ENCODE data around the gene AADACL4.

AADACL4 gene

GRCh38 chr1:12610941-12611340, 32.9 kb upstream of the AADACL4 start:
- DNase-seq (ENCODE audit: low read depth in 2 of 2): no peak

GRCh38 chr1:12613180-12613579, 30.7 kb upstream of the AADACL4 start:
- DNase-seq (ENCODE audit: low read depth in 2 of 2): no peak

- no peak for DNase-seq (ENCODE audit: low read depth in 2 of 2)
These were observed 29.3 kb upstream of the AADACL4 start for GRCh38 chr1:12614402-12615158.

- DNase-seq (ENCODE audit: low read depth in 2 of 2): no peak
These were observed 28.6 kb upstream of the AADACL4 start for GRCh38 chr1:12615159-12615864.

GRCh38 chr1:12615865-12616708, 27.8 kb upstream of the AADACL4 start:
- DNase-seq (ENCODE audit: low read depth in 2 of 2): no peak

GRCh38 chr1:12616709-12617373, 27.0 kb upstream of the AADACL4 start:
- no peak for DNase-seq (ENCODE audit: low read depth in 2 of 2)

GRCh38 chr1:12617511-12617900, 26.4 kb upstream of the AADACL4 start:
- no peak for DNase-seq (ENCODE audit: low read depth in 2 of 2)

- DNase-seq (ENCODE audit: low read depth in 2 of 2): peak in 1 of 2 donors; percentile 46
These were observed 25.8 kb upstream of the AADACL4 start, which contains the start of gene DHRS3 for GRCh38 chr1:12617901-12618660. Gene DHRS3 (minus strand): TSS chr1:12618210. CDS start chr1:12617348, 862 bp downstream.

- DNase-seq (ENCODE audit: low read depth in 2 of 2): no peak
These were observed 25.3 kb upstream of the AADACL4 start for GRCh38 chr1:12618661-12618964.

- DNase-seq (ENCODE audit: low read depth in 2 of 2): peak in 1 of 2 donors; percentile 39
These were observed 24.7 kb upstream of the AADACL4 start for GRCh38 chr1:12618965-12619791.

GRCh38 chr1:12619792-12620487, 23.9 kb upstream of the AADACL4 start:
- DNase-seq (ENCODE audit: low read depth in 2 of 2): peak in 1 of 2 donors; percentile 42

- no peak for DNase-seq (ENCODE audit: low read depth in 2 of 2)
These were observed 23.4 kb upstream of the AADACL4 start for GRCh38 chr1:12620488-12620865.

GRCh38 chr1:12620931-12621330, 23.0 kb upstream of the AADACL4 start:
- DNase-seq (ENCODE audit: low read depth in 2 of 2): no peak

GRCh38 chr1:12621346-12622335, 22.2 kb upstream of the AADACL4 start:
- DNase-seq (ENCODE audit: low read depth in 2 of 2): no peak

- no peak for DNase-seq (ENCODE audit: low read depth in 2 of 2)
These were observed 21.4 kb upstream of the AADACL4 start for GRCh38 chr1:12622506-12622905.

- DNase-seq (ENCODE audit: low read depth in 2 of 2): no peak
These were observed 18.6 kb upstream of the AADACL4 start for GRCh38 chr1:12625276-12625675.

- DNase-seq (ENCODE audit: low read depth in 2 of 2): no peak
These were observed 17.0 kb upstream of the AADACL4 start for GRCh38 chr1:12626888-12627287.

- no peak for DNase-seq (ENCODE audit: low read depth in 2 of 2)
These were observed 16.6 kb upstream of the AADACL4 start for GRCh38 chr1:12627296-12627695.

Measured in stimulated activated CD8-positive, alpha-beta memory T cell treated with anti-CD3 and anti-CD28 coated beads, Interleukin-7, amount 100 ng/mL, for 1 hour (primary cell).